GM21528 (cell line): Measurements from ENCODE around the gene HPS5.
"Not testable (repeated sequence)": the region's sequence is repeated elsewhere in the genome, so short reads cannot be mapped to it uniquely, and the experiment has no call there.

Experiments used
- ATAC-seq: cut with Tn5 transposase; IDR thresholded peaks from one replicate; pipeline ENCODE4 v1.9.1; 2021; ENCODE audit warnings: mild to moderate bottlenecking, moderate library complexity; ENCODE audit not compliant: unreplicated experiment, low FRiP score

The HPS5 gene

DNA sequence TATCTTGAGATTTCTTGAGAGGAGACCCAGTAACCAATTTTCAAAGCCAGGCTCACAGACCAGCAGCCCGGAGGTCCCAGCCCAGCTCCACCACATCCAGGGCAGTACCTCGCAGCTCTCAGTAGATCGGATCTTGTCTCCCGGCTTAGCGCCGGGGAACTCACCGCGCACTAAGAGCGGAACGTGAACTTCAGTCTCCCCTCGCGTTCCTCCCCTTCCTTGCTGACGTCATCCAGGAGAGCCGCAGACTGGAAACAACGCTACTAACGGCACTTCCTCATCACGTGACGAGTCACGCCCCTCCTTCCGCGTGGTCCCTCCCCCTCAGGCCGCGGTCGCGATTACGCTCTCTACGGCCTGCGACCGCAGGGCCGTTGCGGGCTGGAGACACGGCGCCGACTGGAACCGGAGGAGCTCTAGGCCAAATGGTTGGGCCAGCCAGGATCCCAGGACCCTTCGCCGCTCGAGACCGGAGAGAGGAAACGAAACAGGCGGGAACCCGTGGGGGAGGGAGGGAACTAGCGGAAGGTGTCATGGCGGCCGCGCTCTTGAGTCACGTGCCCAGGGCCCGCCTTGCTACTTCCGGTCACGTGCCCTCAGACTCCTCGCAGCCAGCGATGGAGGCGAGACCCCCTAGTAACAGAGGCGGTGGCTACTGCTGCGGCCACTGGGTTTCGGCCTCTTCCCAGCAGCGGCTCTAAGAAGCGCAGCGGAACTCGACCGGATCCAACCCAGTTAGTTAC, at the start of gene HPS5, which contains the start of gene GTF2H1:
TSS of gene HPS5 (minus strand) at position 172 of the 743 bp plus-strand sequence. CDS start 4,282 bp downstream, outside the sequence.
TSS of gene GTF2H1 (plus strand) at position 599 of the 743 bp plus-strand sequence. CDS start 10,508 bp downstream, outside the sequence.
- ATAC-seq, result peak; percentile 88

DNA sequence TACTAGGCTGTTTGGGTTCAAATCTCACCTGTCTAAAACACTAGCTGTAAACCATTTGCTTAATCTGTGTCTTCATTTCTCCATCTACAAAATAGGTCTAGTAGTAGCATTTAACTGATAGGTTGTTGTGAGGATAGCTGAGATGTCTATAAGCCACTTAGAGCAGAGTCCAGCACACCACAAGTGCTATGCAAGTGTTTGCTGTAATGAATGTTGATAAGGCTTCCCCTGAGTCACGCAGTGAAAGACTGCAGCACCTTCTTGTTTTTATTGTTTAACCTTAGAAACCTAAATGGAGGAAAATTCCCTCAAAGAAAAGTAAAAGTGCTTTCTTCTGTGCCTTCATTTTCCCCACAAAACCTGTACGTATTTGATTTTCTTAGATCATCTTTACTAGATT, 49.3 kb upstream of the HPS5 start:
- no peak for ATAC-seq

DNA sequence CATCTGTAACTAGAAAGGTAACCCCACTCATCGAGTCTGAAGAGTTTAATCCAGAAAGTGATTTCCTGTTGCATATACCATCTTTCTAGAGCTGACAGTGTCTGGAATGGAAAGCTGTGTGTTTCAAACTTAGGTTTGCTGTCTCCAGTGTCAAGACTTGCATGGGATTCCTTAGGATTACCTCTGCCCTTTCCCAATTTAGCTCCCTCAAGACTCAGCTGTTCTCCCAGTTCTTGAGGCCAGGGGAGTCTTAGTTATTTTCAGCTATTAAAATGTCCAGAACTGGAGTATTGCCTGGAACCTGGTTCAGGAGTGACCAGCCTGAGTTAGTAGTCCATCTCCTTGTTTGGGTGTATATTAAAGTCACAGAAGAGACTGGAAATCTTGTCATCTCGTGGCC, 47.5 kb upstream of the HPS5 start:
- no peak for ATAC-seq

DNA sequence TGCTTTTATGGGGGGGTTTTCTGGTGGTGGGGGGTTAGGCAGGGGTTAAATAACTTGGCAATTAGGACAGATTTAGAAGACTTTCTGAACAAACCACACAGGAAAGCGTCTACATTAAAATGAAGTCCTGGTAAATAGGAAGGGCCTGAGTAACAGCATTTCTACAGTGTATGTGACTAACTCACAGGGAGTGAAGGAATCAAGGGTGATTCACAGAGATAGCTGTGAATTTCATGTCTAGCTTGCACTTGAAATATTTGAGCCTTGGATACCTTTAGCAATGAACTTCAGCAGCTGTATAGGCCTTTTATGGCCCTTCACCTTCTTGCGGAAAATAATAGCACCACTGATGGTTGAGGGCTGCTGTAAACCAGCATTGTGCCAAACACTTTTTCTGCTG, 46.3 kb upstream of the HPS5 start:
- no peak for ATAC-seq

- ATAC-seq, result no peak
Observed at GRCh38 chr11:18367431-18367830, 45.5 kb upstream of the HPS5 start.

DNA sequence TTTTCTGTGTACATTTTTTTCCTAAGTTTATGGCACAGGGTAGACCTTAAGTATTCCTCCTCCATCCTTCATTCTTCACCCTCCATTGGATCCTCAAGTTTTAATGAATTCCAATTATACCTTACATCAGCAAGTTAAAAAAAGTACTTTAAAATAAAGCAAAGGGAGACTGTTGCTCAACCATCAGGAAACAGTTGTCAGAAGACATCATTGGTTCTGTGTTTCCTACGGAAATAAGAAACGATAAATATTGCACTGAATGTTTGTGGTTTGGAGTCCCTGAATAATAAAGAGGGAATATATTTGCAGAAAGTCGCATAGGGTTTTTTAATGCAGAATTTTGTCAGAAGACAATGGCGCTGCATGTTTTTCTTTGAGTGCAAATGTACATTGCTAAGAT, 44.3 kb upstream of the HPS5 start:
- ATAC-seq, result no peak

DNA sequence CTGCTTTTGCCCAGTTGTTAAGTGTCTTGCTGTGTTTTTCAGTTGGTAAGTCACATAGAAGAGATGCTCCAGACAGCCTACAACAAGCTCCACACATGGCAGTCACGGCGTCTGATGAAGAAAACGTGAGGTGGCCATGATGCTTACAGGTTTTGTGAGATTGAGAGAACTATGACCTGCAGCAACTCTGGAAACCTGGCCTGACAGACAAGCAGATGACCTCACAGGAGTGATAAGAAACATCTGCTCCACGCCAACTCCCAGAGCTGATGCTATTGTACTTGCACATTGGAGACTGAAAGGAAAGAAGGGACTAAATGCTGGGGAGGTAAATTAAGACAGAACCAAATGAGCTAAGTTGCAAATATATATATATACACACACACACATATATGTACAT, 43.8 kb upstream of the HPS5 start:
- no peak for ATAC-seq

GRCh38 chr11:18364495-18365073, 42.6 kb upstream of the HPS5 start:
- no peak for ATAC-seq

GRCh38 chr11:18361154-18361553, 39.2 kb upstream of the HPS5 start:
- no peak for ATAC-seq

- no peak for ATAC-seq
Observed at GRCh38 chr11:18358646-18359045, 36.7 kb upstream of the HPS5 start.

GRCh38 chr11:18352581-18352980, 30.6 kb upstream of the HPS5 start:
- no peak for ATAC-seq

DNA sequence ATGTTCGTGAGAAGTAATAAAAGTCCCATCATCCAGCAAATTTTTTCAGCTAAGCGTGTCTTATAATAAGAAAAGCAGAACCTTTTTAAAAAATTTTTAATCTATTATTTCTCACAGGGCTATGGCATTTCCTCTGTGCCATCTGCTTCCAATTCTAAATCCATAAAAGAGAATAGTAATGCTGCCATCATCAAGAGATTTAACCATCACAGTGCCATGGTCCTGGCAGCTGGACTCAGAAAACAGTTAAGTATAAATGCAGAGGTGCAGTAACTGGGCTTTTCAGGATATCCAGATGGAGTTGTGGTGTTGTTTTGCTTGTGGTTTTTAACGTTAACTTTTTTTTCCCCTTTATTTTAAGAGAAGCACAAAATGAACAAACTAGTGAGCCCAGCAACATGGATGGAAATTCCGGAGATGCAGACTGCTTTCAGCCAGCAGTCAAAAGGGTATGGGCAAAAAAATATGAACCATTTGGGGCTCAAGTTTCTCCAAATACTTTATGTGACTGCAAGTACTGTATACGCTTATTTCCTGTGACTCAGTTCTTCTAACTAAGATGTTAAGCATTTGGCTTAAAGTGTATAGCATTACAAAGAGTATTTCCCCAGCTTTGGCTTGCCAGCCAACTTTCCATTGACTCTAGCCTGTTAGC, 25.7 kb upstream of the HPS5 start:
- no peak for ATAC-seq

GRCh38 chr11:18332891-18333290, 11.0 kb upstream of the HPS5 start:
- no peak for ATAC-seq

DNA sequence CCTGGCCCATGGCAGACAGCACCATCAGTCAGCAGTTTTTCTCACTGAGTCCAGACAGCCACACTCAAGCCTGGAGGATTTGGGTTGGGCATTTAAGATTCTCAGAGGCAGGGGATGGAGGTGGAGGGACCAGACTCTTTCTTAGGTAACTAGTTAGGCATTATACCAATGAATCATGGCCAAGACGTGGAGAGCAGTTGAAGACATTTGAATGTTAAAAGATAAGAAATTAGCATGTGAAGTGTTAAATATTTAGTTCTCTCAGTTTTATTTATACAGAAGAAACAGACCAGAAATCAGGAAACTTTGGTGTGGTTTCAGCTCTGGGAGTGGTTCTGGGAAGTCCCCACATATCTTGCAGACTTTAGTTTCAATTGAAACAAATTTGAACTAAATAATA, 10.4 kb upstream of the HPS5 start:
- ATAC-seq, result no peak

- ATAC-seq, result no peak
Observed at GRCh38 chr11:18330921-18331320, 9.0 kb upstream of the HPS5 start.

DNA sequence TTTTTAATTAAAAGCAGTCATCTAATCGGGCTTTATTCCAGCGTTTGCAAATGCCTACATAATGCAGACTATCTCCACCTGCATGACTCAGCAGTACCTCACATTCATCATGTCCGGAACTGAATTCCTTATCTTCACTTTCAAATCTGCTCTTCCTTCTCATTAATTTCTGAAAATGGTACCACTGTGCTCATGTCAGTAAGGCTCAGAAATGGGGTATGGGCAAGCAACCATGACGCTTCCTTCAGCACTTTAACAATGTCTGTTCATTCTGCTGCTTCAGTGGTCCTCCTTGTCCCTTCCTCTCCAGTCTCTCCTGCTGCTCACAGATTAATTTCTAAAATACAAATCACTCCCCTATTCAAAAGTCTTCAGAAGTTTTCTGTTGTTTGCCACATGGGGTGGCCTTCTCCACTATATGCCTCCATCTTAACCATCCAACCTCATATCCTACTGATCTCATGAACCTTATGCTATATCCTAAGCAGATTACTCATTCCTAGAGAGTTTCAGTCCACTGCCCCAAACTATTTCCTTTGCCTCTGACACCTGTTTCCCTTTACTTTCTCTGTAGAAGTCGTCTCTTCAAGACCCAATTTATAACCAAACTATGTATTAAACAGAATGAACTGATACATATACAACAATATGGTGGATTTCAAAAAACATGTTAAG, 7.4 kb upstream of the HPS5 start:
- no peak for ATAC-seq

DNA sequence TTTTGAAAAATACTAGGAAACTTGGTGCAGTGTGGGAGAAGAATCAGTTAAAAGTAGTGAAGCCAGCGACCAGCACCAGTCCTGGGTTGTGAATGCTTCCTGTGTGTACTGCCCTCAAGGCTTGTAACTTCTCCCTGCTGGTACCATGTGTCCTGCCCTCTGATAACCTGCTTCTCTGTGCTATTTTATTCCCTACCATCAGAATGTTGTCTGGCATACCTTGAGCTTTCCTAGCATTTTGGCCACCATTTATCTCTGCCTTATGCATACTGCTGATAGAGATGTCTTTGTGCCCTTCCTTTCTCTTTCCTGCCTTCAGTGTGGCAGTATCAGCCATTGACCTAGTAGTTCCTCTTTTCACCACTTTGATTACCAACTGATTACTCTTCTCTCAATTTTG, 2.4 kb upstream of the HPS5 start:
- no peak for ATAC-seq

- ATAC-seq, result not testable (repeated sequence)
Observed at GRCh38 chr11:18323881-18324280, 1.9 kb upstream of the HPS5 start.

GRCh38 chr11:18322818-18323570, 1.1 kb upstream of the HPS5 start:
- ATAC-seq, result no peak

DNA sequence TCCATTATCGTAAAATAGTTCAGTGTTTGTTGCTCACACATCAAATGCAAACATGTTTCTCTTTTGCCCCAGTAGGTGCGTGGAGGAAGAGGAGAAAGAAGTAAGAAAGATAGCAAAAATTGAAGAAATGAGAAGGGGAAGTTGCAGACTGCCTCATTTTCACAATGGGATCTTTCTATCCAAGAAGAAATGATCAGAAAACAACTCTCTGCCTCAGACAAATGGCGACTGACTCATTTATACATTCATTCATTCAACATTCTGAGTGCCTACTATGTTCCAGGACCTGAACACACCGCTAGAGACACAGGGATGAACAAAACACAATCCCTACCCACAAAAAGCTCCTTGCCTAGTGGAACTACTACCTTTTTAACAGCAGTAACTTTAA, 367 bp downstream of the HPS5 start:
- ATAC-seq, result peak; percentile 6
